Measurements from ENCODE around the gene SPDYE16.
"Not testable (repeated sequence)": the region's sequence is repeated elsewhere in the genome, so short reads cannot be mapped to it uniquely, and the experiment has no call there.

Gene SPDYE16

DNA sequence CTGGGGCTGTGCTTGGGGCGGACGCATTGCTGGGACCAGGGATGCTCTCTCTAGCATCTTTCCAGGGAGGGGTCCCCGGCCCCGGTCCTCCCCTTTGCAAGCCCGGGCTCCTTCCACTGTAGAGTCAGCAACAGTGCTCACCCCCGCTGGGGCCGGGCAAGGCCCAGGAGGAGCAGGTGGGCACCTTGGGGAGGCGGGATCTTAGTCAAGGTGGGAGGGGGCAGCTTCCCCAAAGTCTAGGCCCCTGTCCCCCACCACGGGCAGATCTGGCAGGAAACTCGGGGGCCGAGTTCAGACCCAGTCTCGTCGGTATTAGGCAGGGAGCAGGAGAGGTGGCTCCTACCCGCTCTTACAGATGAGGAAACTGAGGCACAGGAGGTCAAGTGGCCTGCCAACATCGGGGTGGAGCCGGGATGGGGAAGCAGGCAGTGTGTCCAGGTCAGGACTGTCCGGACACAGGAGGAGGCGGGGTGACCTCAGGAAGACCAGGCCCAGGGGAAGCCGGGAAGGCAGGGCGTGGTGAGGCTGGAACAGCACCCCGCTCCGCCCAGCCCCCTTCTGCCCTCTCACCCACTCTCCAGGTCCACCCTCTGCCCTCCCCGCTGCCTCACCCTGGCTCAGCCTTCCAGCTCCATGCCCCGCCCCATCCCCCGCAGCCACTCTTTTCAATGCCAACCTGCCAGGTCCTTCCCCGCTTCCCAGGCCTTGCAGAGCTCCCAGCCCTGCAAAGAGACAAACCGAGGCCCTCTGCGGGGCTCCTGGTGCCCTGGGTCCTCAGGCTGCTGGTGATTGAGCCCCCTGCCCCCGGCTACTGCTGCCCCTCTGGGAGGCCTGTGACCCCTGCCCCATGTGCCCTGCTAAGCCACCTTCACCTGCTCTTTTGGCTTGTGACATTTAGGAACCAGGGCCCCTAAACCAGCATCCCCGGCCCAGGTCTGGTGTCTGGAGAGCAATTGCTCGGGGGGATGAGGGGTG is 30.9 kb downstream of the SPDYE16 start:
- H3K27ac ChIP-seq (ENCODE audit: low read depth, low read length); H3K36me3 ChIP-seq (ENCODE audit: insufficient read depth, low read length); H3K79me2 ChIP-seq (ENCODE audit: control insufficient read depth, insufficient read depth, low read length, unreplicated experiment); H3K27me3 ChIP-seq (ENCODE audit: insufficient read depth, low read length); H3K4me3 ChIP-seq (ENCODE audit: low read depth, low read length); H2AFZ ChIP-seq (ENCODE audit: low read length, unreplicated experiment); H3K4me1 ChIP-seq (ENCODE audit: control insufficient read depth, insufficient read depth, low read length, unreplicated experiment): not testable (repeated sequence)

DNA sequence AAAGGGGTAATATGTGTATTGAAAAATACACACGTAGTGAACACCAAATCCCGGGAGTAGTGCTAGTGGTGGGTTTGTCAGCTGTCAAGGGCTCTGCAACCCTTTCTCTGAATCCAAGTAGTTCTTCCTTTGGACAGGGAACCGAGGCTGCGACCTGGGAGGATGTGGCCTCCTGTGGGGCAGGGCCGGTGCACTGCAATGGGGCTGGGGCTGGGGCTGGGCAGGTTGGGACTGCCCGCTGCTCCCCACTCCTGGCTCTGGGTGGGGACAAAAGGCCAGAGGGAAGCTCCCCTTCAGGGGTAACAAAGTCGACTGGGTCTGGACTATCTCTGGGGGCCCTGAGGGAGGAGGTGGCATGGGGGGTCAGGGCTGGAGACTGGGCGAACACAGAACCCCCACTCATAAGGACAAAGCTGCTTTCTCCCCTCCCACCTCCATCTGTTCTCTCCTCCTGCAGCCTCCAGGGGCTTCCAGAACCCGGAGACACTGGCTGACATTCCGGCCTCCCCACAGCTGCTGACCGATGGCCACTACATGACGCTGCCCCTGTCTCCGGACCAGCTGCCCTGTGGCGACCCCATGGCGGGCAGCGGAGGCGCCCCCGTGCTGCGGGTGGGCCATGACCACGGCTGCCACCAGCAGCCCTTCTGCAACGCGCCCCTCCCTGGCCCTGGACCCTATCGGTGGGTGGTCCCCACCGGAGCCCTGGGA is 31.7 kb downstream of the SPDYE16 start:
- H3K4me1 ChIP-seq (ENCODE audit: control insufficient read depth, insufficient read depth, low read length, unreplicated experiment); H3K79me2 ChIP-seq (ENCODE audit: control insufficient read depth, insufficient read depth, low read length, unreplicated experiment); H2AFZ ChIP-seq (ENCODE audit: low read length, unreplicated experiment); H3K27me3 ChIP-seq (ENCODE audit: insufficient read depth, low read length); H3K4me3 ChIP-seq (ENCODE audit: low read depth, low read length); H3K27ac ChIP-seq (ENCODE audit: low read depth, low read length); H3K36me3 ChIP-seq (ENCODE audit: insufficient read depth, low read length): not testable (repeated sequence)

DNA sequence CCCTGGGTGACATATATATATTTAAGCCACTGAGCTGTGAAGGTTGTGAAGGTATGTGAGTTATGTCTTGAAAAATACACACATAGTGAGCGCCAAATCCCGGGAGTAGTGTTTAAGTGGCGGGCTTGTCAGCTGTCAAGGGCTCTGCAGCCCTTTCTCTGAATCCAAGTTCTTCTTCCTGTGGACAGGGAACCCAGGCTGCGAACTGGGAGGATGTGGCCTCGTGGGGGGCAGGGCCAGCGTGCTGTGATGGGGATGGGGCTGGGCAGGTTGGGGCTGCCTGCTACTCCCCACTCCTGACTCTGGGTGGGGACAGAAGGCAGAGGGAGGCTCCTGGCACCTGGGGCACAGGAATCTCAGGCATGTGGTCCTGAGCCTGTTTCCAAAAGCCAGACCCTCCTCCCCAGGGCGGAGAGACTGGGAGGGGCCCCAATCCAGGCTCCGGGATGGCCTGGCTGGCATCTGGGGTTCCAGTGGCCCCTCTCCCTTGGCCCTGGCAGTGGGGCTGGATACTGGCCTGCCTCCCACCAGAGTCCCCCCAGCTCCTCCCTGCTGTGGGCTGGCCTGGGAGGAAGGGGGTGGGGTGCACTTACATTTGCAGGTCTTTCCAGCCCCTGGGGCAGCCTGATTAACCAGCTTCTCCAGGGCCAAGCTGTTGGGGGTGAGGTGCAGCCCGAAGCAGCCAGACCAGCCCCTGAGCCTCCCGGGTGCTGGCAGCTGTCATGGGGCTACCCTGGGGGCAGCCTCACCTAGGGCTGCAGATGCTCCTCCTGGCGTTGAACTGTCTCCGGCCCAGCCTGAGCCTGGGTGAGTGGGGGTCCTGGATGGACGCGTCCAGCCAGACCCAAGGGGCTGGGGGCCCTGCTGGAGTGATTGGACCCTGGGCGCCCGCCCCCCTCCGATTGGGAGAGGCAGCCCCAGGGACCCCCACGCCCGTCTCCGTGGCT is 32.9 kb downstream of the SPDYE16 start, which contains the start of gene UPK3B:
UPK3B (plus strand) TSS at position 622 of the 947 bp plus-strand sequence; CDS start at position 723, 101 bp downstream.
- Histone ChIP-seq H2AFZ (ENCODE audit: low read length, unreplicated experiment) (no peak within 1 kb of the TSS), H3K27me3 (ENCODE audit: insufficient read depth, low read length) (no peaks in the 10 kb centered on the region), H3K27ac (ENCODE audit: low read depth, low read length) (no peak within 1 kb of the TSS), H3K4me1 (ENCODE audit: control insufficient read depth, insufficient read depth, low read length, unreplicated experiment) (peaks cover 10% of the 10 kb centered on the region), H3K79me2 (ENCODE audit: control insufficient read depth, insufficient read depth, low read length, unreplicated experiment) (no peaks in the 10 kb centered on the region), H3K4me3 (ENCODE audit: low read depth, low read length) (no peak within 1 kb of the TSS), H3K36me3 (ENCODE audit: insufficient read depth, low read length) (peaks cover 3% of the 10 kb centered on the region; the same call in 1 of the 2 replicates)

DNA sequence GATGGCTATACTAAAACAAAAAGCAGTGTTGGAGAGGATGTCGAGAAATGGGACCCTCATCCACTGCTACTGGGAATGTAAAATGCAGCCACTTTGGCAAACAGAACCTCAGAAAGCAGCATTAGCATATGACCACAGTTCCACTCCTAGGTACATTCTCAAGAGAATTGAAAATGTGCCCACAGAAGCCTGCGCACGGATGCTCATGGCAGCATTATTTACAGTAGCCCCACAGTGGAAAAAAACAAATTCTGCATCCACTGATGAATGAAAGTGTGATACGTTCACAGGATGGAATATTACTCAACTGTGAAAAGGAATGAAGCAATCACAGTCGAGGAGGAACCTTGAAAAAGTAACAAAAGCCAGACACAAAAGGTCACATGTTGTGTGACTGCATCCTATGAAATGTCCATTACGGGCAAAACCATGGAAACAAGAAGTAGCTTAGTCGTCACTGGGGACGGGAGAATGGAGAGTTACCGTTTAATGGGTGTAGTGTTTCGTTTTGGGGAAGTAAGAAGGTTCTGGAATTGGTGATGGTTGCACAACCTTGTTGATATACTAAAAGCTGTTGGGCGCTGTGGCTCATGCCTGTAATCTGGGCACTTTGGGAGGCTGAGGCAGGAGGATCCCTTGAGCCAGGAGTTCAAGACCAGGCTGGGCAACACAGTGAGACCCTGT is 35.2 kb downstream of the SPDYE16 start:
- H3K27ac ChIP-seq (ENCODE audit: low read depth, low read length), result no peak overlapping the region
- H2AFZ ChIP-seq (ENCODE audit: low read length, unreplicated experiment), result no peak overlapping the region

DNA sequence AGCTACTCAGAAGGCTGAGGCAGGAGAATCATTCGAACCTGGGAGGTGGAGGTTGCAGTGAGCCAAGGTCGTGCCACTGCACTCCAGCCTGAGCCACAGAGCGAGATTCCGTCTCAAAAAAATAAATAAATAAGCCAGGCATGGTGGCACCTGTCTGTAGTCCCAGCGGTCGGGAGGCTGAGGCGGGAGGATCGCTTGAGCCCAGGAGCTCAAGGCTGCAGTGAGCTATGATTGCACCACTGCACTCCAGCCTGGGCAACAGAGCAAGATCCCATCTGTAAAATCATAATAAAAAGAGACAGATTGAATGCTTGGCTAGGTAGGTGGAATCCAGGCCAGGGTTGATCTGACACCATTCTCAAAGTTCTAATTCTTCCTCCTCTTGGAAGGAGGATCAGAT is 36.5 kb downstream of the SPDYE16 start:
- H3K36me3 ChIP-seq (ENCODE audit: insufficient read depth, low read length); H3K79me2 ChIP-seq (ENCODE audit: control insufficient read depth, insufficient read depth, low read length, unreplicated experiment); H3K27ac ChIP-seq (ENCODE audit: low read depth, low read length); H3K4me3 ChIP-seq (ENCODE audit: low read depth, low read length); H3K4me1 ChIP-seq (ENCODE audit: control insufficient read depth, insufficient read depth, low read length, unreplicated experiment); H2AFZ ChIP-seq (ENCODE audit: low read length, unreplicated experiment); H3K27me3 ChIP-seq (ENCODE audit: insufficient read depth, low read length): not testable (repeated sequence)

More for the DNA sequence above, 35.2 kb downstream of the SPDYE16 start:
- Histone ChIP-seq H3K36me3 (ENCODE audit: insufficient read depth, low read length) (peaks cover 3% of the 10 kb centered on the region; the same call in 1 of the 2 replicates), H3K79me2 (ENCODE audit: control insufficient read depth, insufficient read depth, low read length, unreplicated experiment) (no peaks in the 10 kb centered on the region), H3K4me3 (ENCODE audit: low read depth, low read length) (no peak overlapping the region), H3K4me1 (ENCODE audit: control insufficient read depth, insufficient read depth, low read length, unreplicated experiment) (peaks cover 5% of the 10 kb centered on the region), H3K27me3 (ENCODE audit: insufficient read depth, low read length) (no peaks in the 10 kb centered on the region)

DNA sequence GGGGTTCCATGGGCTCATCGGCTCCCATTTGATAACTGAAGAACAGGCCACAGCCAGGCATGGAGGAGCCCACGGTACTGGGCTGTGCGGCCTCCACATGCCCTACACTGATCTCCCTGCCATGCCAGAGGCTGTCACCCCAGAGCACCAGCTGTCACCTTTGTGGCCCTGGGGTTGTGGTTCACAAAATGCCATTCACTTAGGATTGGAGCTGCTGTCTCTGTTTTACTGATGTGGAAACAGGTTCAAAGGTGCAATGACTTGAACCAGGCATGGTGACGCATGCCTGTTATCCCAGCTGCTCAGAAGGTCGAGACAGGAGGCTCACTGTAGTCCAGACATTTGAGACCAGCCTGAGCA is 37.0 kb downstream of the SPDYE16 start:
- no peak overlapping the region for H2AFZ ChIP-seq (ENCODE audit: low read length, unreplicated experiment)
- peaks cover 3% of the 10 kb centered on the region; the same call in 1 of the 2 replicates for H3K36me3 ChIP-seq (ENCODE audit: insufficient read depth, low read length)
- peaks cover 5% of the 10 kb centered on the region for H3K4me1 ChIP-seq (ENCODE audit: control insufficient read depth, insufficient read depth, low read length, unreplicated experiment)
- H3K27me3 ChIP-seq (ENCODE audit: insufficient read depth, low read length), result no peaks in the 10 kb centered on the region
- no peaks in the 10 kb centered on the region for H3K79me2 ChIP-seq (ENCODE audit: control insufficient read depth, insufficient read depth, low read length, unreplicated experiment)
- no peak overlapping the region for H3K4me3 ChIP-seq (ENCODE audit: low read depth, low read length)
- H3K27ac ChIP-seq (ENCODE audit: low read depth, low read length), result no peak overlapping the region

DNA sequence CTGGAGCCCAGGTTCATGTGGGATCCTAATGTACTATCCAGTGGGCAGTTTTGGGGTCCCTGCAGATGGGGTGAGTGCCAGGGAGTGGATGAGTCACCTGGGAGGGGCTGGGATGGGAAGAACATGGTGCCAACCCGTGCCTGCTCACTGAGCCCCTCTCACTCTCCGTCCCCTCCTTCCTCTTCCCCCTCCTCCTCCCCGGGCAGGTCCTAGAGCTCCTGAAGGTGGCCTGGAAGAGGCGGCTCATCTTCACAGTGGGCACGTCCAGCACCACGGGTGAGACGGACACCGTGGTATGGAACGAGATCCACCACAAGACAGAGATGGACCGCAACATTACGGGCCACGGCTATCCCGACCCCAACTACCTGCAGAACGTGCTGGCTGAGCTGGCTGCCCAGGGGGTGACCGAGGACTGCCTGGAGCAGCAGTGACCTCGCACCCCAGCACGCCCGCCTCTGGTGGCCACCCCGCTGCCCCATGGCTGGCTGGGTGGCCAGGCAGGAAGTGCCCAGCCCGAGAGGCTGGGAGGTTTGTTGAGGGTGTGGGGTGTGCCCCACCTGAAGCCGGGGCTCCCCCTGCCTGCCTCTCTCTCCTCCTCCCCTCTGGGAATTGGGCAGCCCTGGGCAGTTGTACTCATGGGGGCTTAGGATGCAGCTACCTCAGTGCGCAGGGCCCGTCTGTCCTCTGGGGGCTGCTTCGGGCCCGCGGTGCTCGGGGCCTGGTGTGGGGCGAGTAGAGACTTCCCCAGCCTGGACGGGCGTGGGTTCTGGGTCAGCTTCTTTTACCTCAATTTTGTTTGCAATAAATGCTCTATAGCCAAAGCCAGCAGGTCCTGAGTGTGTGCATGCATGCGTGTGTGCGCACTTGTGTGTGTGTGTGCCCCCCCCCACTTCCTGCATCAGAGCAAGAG is 37.7 kb downstream of the SPDYE16 start:
- H3K79me2 ChIP-seq (ENCODE audit: control insufficient read depth, insufficient read depth, low read length, unreplicated experiment), result no peaks in the 10 kb centered on the region
- peaks cover 3% of the 10 kb centered on the region; the same call in 1 of the 2 replicates for H3K36me3 ChIP-seq (ENCODE audit: insufficient read depth, low read length)
- H3K27ac ChIP-seq (ENCODE audit: low read depth, low read length), result no peak overlapping the region
- H2AFZ ChIP-seq (ENCODE audit: low read length, unreplicated experiment), result no peak overlapping the region
- no peak overlapping the region for H3K4me3 ChIP-seq (ENCODE audit: low read depth, low read length)
- no peaks in the 10 kb centered on the region for H3K27me3 ChIP-seq (ENCODE audit: insufficient read depth, low read length)
- peaks cover 5% of the 10 kb centered on the region for H3K4me1 ChIP-seq (ENCODE audit: control insufficient read depth, insufficient read depth, low read length, unreplicated experiment)

DNA sequence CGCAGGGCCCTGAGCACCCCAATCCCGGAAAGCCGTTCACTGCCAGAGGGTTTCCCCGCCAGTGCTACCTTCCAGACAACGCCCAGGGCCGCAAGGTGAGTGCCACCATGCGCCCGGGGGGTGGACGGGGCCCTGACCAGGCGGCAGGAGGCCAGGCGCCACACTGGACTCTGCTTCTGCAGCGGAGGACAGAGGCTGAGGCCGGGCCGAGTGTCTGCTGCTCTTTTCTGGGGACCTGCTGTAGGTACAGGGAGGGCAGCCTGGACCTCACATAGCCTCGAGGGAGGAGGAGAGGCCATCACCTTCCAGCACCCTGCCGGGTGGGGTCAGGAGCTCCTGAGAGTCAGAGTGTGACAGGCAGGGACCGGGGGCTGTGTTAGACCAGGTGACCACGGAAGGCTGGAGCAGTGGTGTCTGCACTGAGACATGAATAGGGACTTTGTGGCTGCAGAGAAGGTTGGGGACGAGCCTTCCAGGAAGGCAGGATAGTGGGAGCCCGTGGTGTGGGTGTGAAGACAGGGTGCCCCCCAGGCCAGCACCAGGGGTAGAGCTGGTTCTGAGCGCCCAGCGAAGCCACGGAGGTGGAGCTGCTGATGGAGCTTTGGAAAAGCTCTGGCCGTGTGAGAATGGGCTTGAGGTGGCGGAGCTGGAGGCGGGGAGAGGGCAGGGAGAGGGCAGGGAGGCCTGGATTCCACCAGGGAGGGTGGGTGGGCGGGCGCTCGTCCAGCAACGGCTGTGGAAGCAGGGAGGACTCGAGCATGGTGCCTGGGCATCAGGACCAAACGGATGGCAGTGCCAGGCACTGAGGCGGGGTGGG is 38.5 kb downstream of the SPDYE16 start:
- not testable (repeated sequence) for H3K4me3 ChIP-seq (ENCODE audit: low read depth, low read length); H3K4me1 ChIP-seq (ENCODE audit: control insufficient read depth, insufficient read depth, low read length, unreplicated experiment); H3K36me3 ChIP-seq (ENCODE audit: insufficient read depth, low read length); H3K27me3 ChIP-seq (ENCODE audit: insufficient read depth, low read length); H3K79me2 ChIP-seq (ENCODE audit: control insufficient read depth, insufficient read depth, low read length, unreplicated experiment); H2AFZ ChIP-seq (ENCODE audit: low read length, unreplicated experiment); H3K27ac ChIP-seq (ENCODE audit: low read depth, low read length)

DNA sequence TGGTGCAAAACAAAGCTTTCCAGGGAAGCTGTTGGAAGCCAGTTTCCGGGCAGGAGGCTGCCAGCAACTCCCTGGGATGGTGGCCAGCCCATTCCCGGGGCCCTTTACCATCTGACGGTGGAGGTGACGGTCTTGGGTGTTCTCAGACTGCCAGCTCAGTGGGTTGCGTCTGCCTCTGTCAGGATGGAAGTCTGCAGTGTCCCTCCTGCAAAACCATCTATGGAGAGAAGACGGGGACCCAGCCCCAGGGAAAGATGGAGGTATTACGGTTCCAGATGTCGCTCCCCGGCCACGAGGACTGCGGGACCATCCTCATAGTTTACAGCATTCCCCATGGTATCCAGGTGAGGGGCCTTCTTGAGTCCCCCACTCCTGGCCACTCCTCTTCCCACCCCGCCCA is 39.9 kb downstream of the SPDYE16 start:
- not testable (repeated sequence) for H2AFZ ChIP-seq (ENCODE audit: low read length, unreplicated experiment); H3K36me3 ChIP-seq (ENCODE audit: insufficient read depth, low read length); H3K27ac ChIP-seq (ENCODE audit: low read depth, low read length); H3K4me1 ChIP-seq (ENCODE audit: control insufficient read depth, insufficient read depth, low read length, unreplicated experiment); H3K27me3 ChIP-seq (ENCODE audit: insufficient read depth, low read length); H3K79me2 ChIP-seq (ENCODE audit: control insufficient read depth, insufficient read depth, low read length, unreplicated experiment); H3K4me3 ChIP-seq (ENCODE audit: low read depth, low read length)

Measured in ACC112 (cell line).